SW480 (cell line): ENCODE data around the gene ZNF420.
"Not testable (repeated sequence)": the region's sequence is repeated elsewhere in the genome, so short reads cannot be mapped to it uniquely, and the experiment has no call there.

Experiments
- DNase-seq: peaks from one replicate; pipeline ENCODE4 v3.0.0-alpha.2; 2016; ENCODE audit warnings: low spot score

Gene ZNF420

DNA sequence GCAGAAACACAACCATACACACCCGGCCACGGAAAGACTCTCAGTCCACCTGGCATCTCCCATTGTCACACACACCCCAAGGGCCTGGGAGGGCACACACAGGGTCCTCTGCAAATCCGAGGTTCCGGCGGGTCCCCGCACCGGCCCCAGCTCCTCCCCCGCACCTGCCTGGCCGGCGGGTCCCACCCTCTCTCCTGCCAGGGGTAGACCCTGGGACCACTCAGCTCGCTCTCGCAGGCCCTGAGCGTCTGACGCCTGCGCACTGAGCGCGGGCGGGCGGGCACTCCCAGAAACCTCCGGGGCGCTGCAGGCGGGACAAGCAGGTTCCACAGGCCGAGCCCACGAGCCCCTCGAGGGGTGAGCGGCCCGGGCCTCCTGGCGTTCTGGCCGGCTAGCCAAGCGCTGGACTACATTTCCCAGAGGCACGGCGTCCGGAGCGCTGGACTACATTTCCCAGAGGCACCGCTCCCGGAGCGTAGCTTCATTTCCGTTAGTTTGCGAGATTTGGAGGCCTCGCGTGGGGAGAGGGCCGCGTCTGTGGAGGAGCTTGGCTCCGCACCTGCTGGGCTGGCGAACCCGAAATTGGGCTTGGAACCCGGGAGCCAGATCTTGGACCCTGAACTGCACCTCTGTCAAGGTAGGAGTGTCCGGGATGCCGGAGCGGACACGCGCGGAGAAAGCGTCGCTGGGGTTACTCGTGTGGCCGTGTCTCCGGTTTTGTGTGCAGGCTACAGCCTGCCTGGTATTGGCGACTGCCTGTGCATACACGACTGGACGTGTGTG lies at the start of gene ZNF420:
ZNF420 (plus strand) TSS at position 500 of the 783 bp plus-strand sequence. CDS start 10,686 bp downstream, outside the sequence.
- DNase-seq: peak; percentile 96

DNA sequence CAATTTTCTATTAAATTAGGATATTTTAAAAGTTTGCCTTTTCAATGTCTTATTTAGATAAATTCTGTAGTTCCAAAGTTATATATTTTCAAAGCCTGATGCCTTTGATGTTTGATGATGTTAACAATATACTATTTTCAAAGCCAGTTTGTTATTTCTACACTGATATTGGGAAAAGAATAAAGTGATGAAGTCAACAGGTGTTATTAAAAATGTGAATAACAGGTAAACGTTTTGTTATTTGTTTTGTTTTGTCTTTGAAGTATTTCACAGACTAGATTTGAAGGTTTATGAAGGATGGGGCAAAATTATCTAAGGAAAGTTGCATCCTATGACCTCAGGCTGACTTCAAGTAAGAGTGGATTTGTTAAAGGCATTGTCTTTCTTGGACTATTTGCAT lies 33.1 kb upstream of the ZNF420 start:
- DNase-seq: no peak

DNA sequence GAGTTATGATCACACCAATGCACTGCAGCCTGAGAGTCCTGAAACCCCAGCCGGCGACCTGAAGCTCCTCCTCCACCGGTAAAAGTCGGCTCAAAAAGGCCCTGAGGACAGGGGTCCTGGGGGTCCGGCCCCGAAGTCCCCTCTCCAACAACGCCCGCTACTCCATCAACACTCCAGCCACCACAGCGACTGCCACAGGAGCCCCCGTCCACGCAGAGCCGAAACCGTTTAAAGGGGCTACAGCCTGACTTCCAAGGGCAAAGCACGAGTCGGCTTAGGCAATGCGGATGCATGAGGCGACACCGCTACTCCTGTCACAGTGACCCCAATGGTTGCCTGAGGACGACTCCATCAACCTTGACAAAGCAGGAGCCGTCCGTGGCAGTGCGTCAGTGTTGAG lies 22.9 kb upstream of the ZNF420 start:
- DNase-seq: no peak

DNA sequence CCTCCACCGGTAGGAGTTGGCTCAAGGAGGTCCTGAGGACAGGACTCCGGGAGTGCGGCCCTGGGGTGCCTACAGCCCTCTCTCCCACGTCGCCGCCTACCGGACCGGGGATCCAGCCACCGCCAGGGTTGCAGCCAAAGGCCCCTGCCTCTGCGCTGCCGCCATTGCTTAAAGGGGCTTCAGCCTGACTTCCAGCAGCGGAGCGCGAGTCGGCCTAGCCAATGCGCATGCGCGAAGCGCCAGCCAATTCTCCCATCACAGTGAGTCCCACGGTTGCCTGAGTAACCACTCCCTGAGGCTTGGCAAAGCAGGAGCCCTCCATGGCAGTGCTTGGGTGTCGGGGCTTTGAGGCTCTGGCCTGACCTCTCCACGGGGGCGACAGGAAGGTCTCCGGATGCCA lies 21.5 kb upstream of the ZNF420 start:
- no peak for DNase-seq

DNA sequence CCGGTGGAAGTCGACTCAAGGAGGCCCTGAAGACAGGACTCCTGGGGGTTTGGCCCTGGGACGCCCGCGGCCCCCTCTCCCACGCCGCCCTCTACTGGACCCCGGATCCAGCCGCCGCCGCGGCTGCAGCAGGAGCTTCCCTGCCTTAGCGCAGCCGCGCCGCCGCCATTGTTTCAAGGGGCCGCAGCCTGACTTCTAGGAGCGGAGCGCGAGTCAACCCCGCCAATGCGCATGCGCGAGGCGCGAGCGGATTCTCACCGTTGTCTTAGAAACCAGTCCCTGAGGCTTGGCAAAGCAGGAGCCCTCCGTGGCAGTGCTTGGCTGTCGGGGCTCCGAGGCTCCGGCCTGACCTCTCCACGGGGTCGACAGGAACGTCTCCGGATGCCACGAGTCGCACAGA lies 19.1 kb upstream of the ZNF420 start:
- DNase-seq: no peak

DNA sequence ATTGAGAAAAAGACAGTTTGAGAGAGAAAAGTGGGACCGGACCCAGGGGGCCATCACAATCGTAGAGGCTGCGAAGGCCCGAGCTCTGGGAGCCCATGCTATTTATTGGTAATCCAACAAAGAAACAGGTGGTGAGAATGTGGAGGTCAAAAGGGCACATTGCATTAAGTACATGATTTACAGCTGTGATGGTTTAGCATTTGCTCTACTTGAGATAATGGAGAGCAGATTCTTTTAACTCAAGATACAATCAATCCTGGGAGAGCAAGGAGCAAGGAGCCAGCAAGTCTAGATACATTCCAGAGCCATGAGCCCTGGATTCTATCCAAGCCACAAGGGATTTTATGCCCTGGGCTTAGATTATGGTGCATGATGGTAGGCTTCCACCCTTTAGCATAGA lies 13.3 kb upstream of the ZNF420 start:
- not testable (repeated sequence) for DNase-seq

DNA sequence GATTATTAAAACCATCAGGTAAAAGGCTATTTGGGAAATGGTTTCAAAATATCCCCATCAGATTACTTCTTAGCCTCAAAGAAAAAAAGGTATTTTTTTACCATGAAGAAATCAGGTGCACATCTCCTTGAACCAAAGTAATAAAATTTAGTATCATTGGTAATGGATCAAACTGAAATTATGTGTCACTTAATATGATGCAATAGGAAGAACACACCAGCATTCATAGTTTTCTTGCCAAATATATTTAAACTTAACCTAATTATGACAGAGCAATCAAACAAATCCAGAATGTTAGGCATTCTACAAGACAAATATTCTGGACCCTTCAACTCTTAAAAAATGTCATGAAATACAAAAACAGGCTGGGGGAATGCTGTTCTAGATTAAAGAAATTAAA lies 4.1 kb upstream of the ZNF420 start:
- no peak for DNase-seq

DNA sequence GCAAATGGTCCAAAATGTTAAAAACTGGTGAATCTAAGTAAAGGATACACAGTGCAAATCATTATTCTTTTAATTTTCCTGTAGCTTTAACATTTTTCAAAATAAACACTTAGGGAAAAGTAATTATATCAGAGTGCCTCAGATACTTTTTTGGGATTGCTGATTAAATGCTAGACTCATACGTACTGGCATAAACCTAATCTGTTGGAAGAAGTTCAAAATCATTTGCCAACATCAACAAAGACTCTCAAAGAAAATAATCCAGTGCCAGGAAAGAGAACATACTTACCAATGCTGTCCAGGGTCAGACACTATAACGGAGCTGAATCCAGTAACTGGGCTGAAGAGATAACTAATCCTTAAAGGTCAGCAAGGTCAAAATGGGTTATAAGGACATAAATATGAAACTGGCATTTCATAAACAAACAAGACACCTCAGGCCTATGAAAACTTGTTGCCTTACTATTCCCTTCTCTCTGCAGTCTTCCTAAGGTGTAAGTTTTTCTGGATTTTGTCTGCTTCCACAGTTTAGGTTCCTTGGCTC lies 3.3 kb upstream of the ZNF420 start:
- no peak for DNase-seq

DNA sequence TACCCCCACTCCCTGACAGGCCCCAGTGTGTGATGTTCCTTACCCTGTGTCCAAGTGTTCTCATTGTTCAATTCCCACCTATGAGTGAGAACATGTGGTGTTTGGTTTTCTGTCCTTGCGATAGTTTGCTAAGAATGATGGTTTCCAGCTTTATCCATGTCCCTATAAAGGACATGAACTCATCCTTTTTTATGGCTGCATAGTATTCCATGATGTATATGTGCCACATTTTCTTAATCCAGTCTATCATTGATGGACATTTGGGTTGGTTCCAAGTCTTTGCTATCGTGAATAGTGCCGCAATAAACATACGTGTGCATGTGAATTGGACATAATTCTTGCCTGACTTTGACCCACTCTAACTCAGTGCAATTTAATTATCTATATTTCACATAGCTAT lies 1.7 kb upstream of the ZNF420 start:
- not testable (repeated sequence) for DNase-seq

DNA sequence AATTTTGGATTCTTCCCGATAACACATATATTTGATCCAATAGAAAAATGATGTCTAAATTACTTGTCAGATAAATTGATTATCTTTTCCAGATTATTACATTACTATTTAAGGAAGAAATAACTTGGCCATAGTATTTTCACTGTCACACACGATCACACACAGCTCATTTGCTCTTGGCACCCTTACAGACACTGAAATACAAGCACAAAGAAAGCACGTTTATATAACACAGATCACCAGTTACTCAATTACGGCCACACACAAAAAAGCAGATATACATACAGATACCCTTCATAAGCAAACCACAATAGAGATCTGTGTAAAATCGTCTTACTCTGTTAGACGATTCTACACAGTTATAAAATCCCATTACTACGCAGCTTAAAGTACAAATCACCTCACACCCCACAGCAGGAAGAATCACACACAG lies 716 bp upstream of the ZNF420 start:
- DNase-seq: no peak

DNA sequence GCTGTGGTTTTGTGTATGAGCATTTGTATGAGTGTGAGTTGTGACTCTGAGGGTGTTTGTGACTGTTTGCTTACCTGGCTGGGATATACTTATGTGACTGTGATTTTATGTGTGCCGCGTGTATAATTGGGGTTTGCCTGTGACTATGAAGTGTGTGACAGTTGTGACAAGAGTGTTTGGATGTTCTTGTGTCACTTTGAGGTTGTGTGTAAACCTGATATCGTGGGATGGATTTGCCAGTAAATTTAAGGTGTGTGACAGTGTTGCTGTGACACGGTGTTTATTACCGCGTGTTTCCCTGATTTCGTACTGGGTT lies 442 bp downstream of the ZNF420 start:
- DNase-seq: no peak

DNA sequence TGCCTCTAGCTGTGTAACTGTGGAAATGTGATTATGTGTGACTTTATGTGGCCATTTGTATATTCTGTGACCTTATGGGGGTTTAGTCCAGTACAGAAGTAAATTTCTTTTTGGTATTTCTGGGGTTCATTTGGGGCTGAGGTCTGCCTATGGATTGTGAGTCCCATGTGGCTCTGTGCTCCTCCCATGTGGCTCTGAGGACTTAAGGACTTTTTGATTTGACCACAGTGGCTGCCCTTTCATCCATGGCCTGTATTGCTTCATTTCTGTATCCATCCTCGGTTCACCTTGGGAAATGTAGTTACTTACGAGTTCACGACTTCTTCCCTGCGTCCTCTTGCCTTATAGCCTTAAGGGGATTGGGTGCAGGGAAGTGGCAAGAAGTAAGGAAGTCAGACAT lies 1.0 kb downstream of the ZNF420 start:
- no peak for DNase-seq

DNA sequence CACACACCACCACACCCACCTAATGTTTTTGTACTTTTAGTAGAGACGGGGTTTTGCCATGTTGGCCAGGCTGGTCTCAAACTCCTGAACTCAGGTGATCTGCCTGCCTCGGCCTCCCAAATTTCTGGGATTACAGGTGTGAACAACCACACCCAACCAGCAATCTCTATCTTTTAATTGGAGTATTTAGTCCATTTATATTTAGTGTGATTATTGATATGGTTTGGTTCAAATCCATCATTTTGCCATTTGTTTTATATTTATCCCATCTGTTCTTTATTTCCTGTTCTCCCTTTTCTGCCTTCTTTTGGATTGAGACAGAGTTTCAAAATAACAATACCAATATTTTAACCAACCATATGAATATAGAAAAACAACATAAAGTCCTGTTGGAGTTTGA lies 4.1 kb downstream of the ZNF420 start:
- no peak for DNase-seq

DNA sequence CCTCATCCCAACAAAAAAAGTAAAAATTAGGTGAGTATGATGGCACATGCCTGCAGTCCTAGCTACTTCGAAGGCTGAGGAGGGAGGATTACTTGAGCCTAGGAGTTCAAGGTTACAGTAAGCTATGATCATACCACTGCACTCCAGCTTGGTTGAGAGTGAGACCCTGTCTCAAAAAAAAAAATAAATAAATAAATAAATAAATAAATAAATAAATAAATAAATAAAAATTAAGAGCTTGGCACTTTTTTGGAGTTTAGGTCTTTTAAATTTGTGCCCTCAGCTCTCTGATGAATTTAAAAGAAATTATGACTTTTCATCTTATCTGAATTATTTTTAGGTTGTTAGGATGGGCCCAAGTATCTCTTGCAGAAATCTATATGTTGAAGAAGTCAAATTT lies 8.9 kb downstream of the ZNF420 start:
- DNase-seq: no peak

DNA sequence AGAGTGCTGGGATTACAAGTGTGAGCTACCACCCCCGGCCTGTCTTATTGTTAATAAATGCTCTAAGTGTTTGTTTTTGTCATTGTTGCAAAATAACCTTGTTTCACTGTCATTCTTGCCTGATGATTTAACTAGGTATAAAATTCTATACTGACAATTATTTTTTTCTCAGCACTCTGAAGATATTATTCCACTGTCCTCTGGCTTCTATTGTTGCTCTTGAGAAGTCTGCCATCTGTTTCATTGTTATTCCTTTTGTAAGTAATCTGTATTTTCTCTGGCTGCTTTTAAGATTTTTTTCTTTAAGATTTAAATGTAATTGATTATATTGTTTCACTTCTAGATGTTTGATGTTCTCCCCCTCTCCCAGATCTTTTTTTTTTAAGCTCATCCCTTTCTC lies 17.6 kb downstream of the ZNF420 start:
- peak; percentile 21 for DNase-seq

DNA sequence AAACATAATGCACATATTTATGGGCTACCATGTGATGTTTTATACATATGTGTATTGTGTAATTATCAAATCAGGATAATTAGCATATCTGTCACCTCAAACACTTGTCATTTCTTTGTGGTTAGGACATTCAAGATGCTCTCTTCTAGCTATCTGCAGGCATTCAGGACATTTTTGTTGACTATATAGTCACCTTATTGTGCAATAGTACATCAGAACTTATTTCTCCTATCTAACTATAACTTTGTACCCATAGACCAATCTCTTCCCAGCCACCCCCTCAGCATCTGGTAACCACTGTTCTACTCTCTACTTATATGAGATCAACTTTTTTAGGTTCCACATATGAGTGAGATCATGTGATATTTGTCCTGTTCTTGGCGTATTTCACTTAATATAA lies 20.3 kb downstream of the ZNF420 start:
- DNase-seq: no peak

DNA sequence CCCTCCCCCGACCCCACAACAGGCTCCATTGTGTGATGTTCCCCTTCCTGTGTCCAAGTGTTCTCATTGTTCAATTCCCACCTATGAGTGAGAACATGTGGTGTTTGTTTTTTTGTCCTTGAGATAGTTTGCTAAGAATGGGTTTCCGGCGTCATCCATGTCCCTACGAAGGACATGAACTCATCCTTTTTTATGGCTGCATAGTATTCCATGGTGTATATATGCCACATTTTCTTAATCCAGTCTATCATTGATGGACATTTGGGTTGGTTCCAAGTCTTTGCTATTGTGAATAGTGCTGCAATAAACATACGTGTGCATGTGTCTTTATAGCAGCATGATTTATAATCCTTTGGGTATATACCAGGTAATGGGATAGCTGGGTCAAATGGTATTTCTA lies 25.9 kb downstream of the ZNF420 start:
- DNase-seq: not testable (repeated sequence)

DNA sequence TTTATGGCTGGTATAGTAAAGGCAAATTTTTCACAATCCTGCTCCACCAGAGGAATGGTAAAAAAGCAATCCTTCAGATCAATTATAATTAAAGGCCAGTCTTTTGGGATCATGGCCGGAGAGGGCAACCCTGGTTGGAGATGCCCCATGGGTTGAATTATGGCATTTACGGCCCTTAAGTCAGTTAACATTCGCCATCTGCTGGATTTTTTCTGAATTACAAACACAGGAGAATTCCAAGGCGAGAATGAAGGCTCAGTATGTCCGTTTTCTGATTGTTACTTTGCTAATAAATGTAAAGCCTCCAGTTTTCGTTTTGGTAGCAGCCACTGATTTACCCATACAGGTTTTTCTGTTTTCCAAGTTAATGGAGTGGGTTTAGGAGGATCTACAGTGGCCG lies 33.5 kb downstream of the ZNF420 start:
- DNase-seq: not testable (repeated sequence)

DNA sequence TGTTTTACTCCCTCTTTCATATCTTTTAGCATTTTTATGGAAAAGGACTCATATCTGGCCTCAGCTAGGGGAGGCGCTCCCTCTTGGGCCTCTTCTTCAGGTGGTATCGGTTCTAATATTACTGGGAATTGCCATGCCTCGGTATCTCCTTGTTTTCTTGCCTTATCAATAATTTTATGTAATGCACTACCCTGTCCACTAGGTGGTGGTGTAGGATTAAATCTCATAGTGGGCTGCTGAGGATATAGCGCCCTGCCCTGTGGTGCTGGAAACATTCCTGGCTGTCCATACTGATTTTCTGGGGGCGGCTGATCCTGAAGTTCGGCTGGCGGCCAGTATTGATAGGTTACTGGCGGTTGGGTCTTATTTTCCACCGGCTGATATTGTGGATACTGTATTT lies 35.8 kb downstream of the ZNF420 start:
- no peak for DNase-seq

DNA sequence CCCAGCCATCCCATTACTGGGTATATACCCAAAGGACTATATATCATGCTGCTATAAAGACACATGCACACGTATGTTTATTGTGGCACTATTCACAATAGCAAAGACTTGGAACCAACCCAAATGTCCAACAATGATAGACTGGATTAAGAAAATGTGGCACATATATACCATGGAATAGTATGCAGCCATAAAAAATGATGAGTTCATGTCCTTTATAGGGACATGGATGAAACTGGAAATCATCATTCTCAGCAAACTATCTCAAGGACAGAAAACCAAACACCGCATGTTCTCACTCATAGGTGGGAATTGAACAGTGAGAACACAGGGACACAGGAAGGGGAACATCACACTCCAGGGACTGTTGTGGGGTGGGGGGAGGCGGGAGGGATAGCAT lies 43.9 kb downstream of the ZNF420 start:
- not testable (repeated sequence) for DNase-seq

DNA sequence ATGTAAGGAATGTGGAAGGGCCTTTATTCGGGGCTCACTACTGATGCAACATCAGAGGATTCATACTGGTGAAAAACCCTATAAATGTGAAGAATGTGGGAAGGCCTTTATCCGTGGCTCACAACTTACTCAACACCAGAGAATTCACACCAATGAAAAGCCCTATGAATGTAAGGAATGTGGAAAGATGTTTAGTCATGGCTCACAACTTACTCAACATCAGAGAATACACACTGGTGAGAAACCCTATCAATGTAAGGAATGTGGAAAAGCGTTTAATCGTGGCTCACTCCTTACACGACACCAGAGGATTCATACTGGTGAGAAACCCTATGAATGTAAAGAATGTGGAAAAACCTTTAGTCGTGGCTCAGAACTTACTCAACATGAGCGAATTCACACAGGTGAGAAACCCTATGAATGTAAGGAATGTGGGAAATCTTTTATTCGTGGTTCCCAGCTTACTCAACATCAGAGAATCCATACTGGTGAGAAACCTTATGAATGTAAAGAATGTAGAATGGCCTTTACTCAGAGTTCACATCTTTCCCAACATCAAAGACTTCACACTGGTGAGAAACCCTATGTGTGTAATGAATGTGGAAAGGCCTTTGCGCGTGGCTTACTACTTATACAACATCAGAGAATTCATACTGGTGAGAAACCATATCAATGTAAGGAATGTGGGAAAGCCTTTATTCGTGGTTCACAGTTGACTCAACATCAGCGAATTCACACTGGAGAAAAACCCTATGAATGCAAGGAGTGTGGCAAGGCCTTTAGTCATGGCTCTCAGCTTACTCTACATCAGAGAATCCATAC lies 50.0 kb downstream of the ZNF420 start:
- no peak for DNase-seq

DNA sequence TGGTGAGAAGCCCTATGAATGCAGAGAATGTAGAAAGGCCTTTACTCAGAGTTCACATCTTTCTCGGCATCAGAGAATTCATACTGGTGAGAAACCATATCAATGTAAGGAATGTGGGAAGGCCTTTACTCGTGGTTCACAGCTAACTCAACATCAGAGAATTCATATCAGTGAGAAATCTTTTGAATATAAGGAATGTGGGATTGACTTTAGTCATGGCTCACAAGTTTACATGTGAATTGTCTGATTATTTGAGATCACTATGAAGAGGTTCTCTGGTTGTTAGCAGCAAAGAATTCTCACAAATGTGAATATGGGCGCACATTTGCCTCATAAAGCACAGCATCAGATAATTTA lies 50.6 kb downstream of the ZNF420 start:
- DNase-seq: no peak

DNA sequence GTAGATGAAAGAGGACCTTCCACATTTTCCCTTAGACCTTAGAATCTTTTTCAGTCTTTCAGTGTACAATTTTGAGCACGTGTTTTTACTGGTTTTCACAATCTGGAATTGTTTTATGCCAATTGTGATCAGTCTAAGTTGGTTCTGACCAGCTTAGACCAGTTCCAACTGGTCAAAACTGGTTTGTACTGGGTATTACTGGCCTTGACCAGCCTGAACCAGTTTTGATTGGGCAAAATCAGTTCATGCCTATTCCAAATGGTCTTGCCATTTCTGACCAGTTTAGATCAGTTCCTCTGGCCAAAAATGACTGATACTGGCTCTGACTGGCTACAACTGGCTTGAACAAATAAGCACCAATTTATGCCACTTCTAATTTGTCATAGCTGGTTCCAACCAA lies 57.9 kb downstream of the ZNF420 start:
- no peak for DNase-seq
